H1 (cell line): ENCODE results near the gene BCAS3. TPM values are rescaled to one million over a fixed set of nuclear protein-coding genes. Genes with fewer than 3 reads are reported as not detected.

Source experiments
- CHD7 ChIP-seq: fragments of 300-600 bp; sonication (generic); IDR thresholded peaks from 2 replicates; pipeline ENCODE4 v1.7.1; 2012; ENCODE audit warnings: low read length, moderate library complexity, mild to moderate bottlenecking, inconsistent platforms; ENCODE audit not compliant: insufficient replicate concordance
- FOSL1 ChIP-seq: IDR thresholded peaks from 2 replicates; pipeline ENCODE4 v1.6.1; 2011; ENCODE audit warnings: mild to moderate bottlenecking, low read depth, low read length, moderate library complexity; ENCODE audit not compliant: insufficient read depth
- TAF7 ChIP-seq: optimal IDR thresholded peaks from 2 replicates; pipeline ENCODE3; 2011; ENCODE audit warnings: low read depth, mild to moderate bottlenecking, inconsistent platforms, low read length, moderate library complexity, borderline replicate concordance
- polyA plus RNA-seq, 7 experiments: library from polyadenylated mRNA; depleted of rRNA in 3 of 7; stranded (reverse) in 5 of 7; unstranded in 2 of 7; fragments of >200 nt in 5 of 7; fragments of 200-250 nt in 2 of 7; gene quantifications; 1 replicate in 5 of 7; 2 replicates in 1 of 7; 4 replicates in 1 of 7; pipeline versions ENCODE4 v1.2.1 to v1.2.3, GENCODE V29; 2011 to 2013; ENCODE audit warnings: missing spikeins in 2 of 7, mixed read lengths in 2 of 7
- total RNA-seq: library from RNA; stranded (reverse); fragmentation: NEBNext Ultra II Directional; extraction: Animal tissue kit (Norgen Biotek cat#: 25700); gene quantifications from 2 replicates; pipeline ENCODE4 v1.2.1, GENCODE V29; 2021
- TF ChIP-seq, protein P1 (sequence below), 3 experiments: IDR thresholded peaks; 1 replicate in 2 of 3; 2 replicates in 1 of 3; pipeline versions ENCODE4 v1.5.1 to v1.6.1; 2011; ENCODE audit warnings: low read length in 3 of 3, mild to moderate bottlenecking in 3 of 3, inconsistent platforms in 2 of 3, low read depth in 1 of 3, moderate library complexity in 1 of 3; ENCODE audit not compliant: insufficient read depth in 1 of 3; ENCODE audit errors: control extremely low read depth in 1 of 3

BCAS3 gene
- total and polyA plus RNA-seq, 2 of the 8 experiments (the other 6 are each of a cell fraction or from before 2014, with no cell fraction given) = 9.9 to 13.3 TPM

DNA sequence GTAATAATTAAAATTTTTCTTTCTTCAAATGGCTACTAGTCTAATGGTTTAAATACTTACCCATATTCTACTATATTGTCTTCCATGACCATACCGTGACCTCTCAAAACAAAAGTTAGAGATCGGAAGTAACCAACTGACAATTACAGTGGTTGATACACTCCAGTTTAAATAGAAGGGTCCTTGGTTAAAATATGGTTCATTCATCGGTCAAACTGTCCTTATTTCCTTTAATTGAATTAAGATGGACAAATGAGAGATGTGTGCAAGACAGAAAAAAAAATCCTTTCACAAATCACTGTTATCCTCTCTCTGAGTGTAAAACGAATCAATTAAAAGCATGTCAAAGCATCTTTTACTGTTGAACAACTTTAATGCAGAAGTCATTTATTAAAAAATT is 507.7 kb downstream of the BCAS3 start (continued):
- TF ChIP-seq CHD7 = no peak
- TF ChIP-seq, protein P1, sequence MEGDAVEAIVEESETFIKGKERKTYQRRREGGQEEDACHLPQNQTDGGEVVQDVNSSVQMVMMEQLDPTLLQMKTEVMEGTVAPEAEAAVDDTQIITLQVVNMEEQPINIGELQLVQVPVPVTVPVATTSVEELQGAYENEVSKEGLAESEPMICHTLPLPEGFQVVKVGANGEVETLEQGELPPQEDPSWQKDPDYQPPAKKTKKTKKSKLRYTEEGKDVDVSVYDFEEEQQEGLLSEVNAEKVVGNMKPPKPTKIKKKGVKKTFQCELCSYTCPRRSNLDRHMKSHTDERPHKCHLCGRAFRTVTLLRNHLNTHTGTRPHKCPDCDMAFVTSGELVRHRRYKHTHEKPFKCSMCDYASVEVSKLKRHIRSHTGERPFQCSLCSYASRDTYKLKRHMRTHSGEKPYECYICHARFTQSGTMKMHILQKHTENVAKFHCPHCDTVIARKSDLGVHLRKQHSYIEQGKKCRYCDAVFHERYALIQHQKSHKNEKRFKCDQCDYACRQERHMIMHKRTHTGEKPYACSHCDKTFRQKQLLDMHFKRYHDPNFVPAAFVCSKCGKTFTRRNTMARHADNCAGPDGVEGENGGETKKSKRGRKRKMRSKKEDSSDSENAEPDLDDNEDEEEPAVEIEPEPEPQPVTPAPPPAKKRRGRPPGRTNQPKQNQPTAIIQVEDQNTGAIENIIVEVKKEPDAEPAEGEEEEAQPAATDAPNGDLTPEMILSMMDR (IDR thresholded peaks at IDR 0.05; ENCODE audit: control extremely low read depth in 1 of 3, insufficient read depth in 1 of 3, low read depth in 1 of 3, low read length in 3 of 3) = no peak
- TF ChIP-seq TAF7 = no peak
- TF ChIP-seq FOSL1 = no peak
